H1 (cell line): ENCODE results near the gene EDEM1. TPM values are rescaled to one million over a fixed set of nuclear protein-coding genes. Genes with fewer than 3 reads are reported as not detected.

Source experiments
- ATF2 ChIP-seq: IDR thresholded peaks from 2 replicates; pipeline ENCODE4 v1.6.1; 2012; ENCODE audit warnings: low read length, inconsistent platforms
- RAD21 ChIP-seq, 2 experiments: IDR thresholded peaks in 1 of 2; conservative IDR thresholded peaks in 1 of 2; 2 replicates each; pipeline ENCODE4 v1.6.1; 2011; ENCODE audit warnings: low read depth in 2 of 2, low read length in 2 of 2, improper control_type of control experiment in 1 of 2, inconsistent platforms in 1 of 2, mild to moderate bottlenecking in 1 of 2, moderate library complexity in 1 of 2
- SIN3A ChIP-seq, 2 experiments: IDR thresholded peaks in 1 of 2; conservative IDR thresholded peaks in 1 of 2; 2 replicates each; pipeline ENCODE4 v1.6.1; 2011 to 2012; ENCODE audit warnings: low read length in 2 of 2, improper control_type of control experiment in 1 of 2, low read depth in 1 of 2, mild to moderate bottlenecking in 1 of 2
- SRF ChIP-seq: IDR thresholded peaks from 2 replicates; pipeline ENCODE4 v1.6.1; 2011; ENCODE audit warnings: mild to moderate bottlenecking, low read depth, low read length, moderate library complexity
- TAF1 ChIP-seq: IDR thresholded peaks from 2 replicates; pipeline ENCODE4 v1.6.1; 2011; ENCODE audit warnings: mild to moderate bottlenecking, low read depth, low read length
- polyA plus RNA-seq, 7 experiments: library from polyadenylated mRNA; depleted of rRNA in 3 of 7; stranded (reverse) in 5 of 7; unstranded in 2 of 7; fragments of >200 nt in 5 of 7; fragments of 200-250 nt in 2 of 7; gene quantifications; 1 replicate in 5 of 7; 2 replicates in 1 of 7; 4 replicates in 1 of 7; pipeline versions ENCODE4 v1.2.1 to v1.2.3, GENCODE V29; 2011 to 2013; ENCODE audit warnings: missing spikeins in 2 of 7, mixed read lengths in 2 of 7
- total RNA-seq: library from RNA; stranded (reverse); fragmentation: NEBNext Ultra II Directional; extraction: Animal tissue kit (Norgen Biotek cat#: 25700); gene quantifications from 2 replicates; pipeline ENCODE4 v1.2.1, GENCODE V29; 2021

EDEM1 gene
- total and polyA plus RNA-seq, 2 of the 8 experiments (the other 6 are each of a cell fraction or from before 2014, with no cell fraction given), result 4.8 to 16.4 TPM

GRCh38 chr3:5170975-5171374, 16.5 kb upstream of the EDEM1 start (continued):
- TF ChIP-seq SIN3A (conservative IDR thresholded peaks at IDR 0.05 in 1 of 2, IDR thresholded peaks at IDR 0.05 in 1 of 2; ENCODE audit: low read depth in 1 of 2, low read length in 2 of 2) (no peak), SRF (no peak), TAF1 (no peak), ATF2 (no peak), RAD21 (IDR thresholded peaks at IDR 0.05 in 1 of 2, conservative IDR thresholded peaks at IDR 0.05 in 1 of 2; ENCODE audit: low read depth in 2 of 2, low read length in 2 of 2) (no peak)
